Kasumi-1 (cell line): ENCODE data around the gene ZNF213.
"Not testable (repeated sequence)": the region's sequence is repeated elsewhere in the genome, so short reads cannot be mapped to it uniquely, and the experiment has no call there.

Experiments used
- DNase-seq, 2 experiments: peaks; one replicate each; lab custom pipeline; 2025; lab: John Stamatoyannopoulos, UW

The ZNF213 gene

DNA sequence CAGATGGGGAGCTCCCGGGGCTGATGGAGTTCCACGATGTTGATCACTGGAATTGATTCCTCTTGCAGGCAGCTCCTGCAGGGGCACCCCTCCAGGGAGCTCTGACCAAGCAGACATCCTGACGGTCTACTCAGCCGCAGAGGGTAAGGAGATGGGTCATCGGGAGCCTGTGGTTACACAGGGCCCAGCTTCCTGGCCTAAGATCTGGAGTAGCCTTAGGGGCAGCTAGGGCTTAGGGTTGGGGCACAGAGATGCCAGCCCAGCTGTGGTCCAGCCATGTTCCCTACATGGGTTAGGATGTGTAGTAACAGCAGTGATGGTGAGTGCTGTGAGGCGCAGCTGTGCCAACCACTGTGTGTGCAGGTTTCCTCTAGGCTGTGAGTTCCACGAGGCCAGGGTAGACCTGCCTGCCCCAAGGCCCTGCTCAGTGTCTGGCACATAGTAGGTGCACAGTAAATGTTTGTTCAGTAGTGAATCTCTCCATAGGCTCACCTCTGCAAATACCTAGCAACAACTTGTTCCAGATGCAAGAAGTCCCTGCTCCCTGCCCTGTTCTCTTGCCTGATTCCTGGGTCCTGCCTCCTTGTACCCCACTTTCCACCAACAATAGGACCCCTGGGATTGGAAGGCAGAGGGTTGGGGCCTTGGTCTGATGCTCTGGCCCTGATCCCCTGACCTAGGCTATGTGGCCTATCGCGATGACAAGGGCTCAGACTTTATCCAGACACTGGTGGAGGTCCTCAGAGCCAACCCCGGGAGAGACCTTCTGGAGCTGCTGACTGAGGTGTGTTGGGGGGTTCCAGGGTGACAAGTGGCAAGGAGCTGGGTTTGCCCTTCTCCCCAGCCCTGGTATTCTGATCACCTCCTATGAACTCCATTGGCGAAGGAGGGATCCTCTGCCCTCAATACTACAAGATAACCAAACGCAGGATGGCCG lies 13.7 kb downstream of the ZNF213 start:
- DNase-seq: no peak

- DNase-seq: no peak
Observed at GRCh38 chr16:3149193-3149530, 14.3 kb downstream of the ZNF213 start.

- peak in 1 of 2 experiments; percentile 33 for DNase-seq
Observed at GRCh38 chr16:3149630-3150345, 15.0 kb downstream of the ZNF213 start.

DNA sequence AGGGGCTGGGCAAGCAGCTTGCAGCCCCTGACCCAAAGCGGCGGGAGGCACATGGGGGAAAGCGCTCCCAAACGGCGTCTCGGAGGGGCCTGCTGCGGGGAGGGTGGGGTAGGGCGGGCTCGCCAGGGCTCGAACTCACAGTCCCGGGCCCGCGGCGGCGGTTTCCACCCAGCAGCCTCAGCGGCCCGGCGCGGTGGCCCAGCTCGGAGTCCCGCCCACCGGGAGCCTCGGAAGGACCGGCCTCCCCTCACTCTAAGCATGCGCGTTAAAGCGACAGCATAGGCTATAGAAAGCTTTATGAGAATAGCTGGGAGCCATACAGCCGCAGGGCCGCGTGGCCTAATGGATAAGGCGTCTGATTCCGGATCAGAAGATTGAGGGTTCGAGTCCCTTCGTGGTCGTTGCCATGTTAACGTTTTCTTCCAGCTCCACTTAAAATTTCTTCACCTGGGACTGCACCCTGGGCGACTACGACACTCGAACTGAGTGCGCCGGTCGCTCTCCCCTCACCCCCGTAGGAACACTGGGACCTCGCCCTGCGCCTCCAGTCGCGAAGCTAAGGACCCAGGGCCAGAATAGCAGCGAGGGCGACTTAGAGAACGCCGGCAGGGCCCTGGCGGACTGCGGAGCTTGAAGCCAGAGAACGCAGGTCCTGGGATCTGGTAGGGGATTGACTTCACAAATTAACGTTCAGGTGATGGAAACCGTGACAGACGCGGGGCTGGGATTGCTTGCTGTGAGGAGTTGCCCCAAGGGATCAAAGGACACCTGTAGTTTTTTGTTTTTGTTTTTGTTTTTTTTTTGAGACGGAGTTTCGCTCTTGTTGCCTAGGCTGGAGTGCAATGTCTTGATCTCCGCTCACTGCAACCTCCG lies 15.8 kb downstream of the ZNF213 start:
- DNase-seq: peak; percentile 65 to 74

GRCh38 chr16:3152027-3152276 lies 17.1 kb downstream of the ZNF213 start:
- DNase-seq: peak; percentile 28 to 35

GRCh38 chr16:3152277-3152990 lies 17.6 kb downstream of the ZNF213 start:
- peak; percentile 51 to 57 for DNase-seq

- no peak for DNase-seq
Observed at GRCh38 chr16:3152991-3153368, 18.2 kb downstream of the ZNF213 start.

GRCh38 chr16:3155181-3155580 lies 20.4 kb downstream of the ZNF213 start:
- DNase-seq: no peak

DNA sequence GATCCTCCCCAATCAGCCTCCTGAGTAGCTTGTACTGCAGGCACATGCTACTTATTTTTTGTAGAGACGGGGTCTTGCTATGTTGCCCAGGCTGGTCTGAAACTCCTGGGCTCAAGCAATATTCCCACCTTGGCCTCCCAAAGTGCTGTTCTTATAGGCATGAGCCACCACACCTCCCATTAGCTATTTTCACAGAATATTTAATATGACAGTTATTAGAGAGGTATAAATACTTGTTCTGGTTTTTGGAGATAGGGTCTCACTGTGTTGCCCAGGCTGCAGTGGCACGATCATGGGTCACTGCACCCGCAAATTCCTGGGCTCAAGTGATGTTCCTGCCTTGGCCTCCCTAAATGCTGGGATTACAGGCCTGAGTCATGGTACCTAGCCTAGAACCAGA lies 21.1 kb downstream of the ZNF213 start:
- DNase-seq: no peak

- peak; percentile 49 to 52 for DNase-seq
Observed at GRCh38 chr16:3157229-3158025, 22.6 kb downstream of the ZNF213 start.

DNA sequence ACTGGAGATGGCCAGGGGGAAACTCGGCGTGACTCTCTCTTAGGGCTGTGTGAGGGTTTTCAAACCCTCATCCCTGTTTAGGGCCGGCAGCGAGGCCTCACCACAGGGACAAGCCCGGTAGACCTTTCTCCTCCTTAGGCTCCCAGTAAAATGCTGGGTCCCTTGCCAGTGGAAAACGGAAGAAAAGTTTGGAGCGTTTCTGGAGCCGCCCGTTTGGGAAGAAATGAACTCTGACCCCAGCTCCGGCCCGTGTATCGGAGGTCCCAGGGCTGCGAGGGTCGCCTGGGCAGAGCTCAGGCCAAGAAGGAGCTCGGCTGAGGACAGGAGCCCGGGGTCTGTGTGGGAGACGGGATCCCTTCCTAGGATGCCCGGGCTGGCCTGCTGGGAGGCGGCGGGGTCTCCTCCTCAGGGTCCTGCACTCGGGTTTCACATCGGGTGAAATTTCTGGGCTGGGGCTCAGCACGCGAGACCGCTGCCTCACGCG lies 23.2 kb downstream of the ZNF213 start:
- DNase-seq: no peak

DNA sequence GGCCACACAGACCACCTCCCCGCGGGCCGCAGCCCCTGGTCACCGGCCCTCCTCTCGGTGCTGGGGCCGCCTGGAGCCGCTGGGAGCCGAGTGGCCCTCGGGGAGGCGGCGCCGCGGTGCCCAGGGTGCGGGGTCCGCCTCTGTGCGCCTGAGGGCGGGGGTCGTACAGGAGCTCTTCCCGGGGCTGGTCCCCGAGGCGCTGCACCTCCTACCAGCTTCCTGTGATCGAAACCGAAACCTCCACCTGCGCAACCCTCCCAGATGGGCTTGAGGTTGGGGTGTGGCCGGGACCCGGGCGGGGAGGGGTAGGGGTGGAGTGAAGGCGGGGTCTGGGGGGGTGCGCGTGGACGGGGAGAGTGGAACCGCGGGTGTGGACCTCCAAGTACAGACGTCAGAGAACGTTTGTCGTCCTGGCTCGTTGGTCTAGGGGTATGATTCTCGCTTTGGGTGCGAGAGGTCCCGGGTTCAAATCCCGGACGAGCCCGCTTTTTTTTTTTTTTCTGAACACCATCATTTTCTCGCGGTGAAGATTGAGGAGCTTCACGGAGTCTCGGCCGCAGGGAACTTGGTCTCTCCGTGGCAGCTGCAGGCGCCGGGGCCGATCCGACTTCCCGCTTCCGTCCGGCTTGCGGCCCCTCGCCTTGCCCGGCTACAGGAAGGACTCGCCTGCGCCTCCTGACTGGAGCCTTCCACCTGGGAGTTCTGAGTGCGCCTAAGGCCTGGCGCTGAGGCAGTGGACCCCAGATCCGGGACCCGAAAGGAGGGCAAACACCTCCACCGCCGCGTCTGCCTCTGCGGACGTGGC lies 23.9 kb downstream of the ZNF213 start:
- DNase-seq: peak; percentile 37 to 55

DNA sequence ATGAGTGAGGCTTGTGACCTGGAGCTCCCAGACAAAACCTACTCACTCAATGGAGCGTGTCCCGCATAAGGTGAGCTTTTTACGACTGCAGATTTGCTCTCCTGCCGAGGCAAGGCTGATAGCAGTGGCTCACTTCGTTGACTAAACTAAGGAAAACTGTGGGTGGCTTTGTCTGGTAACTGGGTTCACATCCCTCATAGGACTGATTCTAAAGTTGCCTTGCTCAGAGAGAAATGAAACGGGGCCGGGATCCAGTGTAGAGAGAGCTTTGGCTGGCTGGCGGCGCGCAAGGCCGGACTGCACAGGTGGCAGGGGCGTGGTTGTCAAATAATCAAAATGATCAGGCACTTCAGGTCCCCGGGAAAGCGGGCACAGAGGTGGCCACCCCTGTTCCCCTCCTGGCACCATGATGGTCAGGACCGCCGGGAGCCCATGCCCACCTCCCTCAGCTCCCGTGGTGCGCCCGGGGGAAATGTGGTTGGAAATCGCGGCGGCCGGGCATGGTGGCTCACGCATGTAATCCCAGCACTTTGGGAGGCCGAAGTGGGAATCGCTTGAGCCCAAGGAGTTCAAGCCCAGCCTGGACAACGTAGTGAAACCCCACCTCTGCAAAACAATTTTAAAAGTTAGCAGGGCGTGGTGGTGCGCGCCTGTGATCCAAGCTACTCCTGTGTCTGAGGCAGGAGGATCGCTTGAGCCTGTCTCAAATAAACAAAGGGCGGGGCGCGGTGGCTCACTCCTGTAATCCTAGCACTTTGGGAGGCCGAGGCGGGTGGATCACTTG lies 26.6 kb downstream of the ZNF213 start:
- DNase-seq: no peak

- no peak for DNase-seq
Observed at GRCh38 chr16:3164121-3164991, 29.5 kb downstream of the ZNF213 start.

- no peak for DNase-seq
Observed at GRCh38 chr16:3165111-3165822, 30.4 kb downstream of the ZNF213 start.

DNA sequence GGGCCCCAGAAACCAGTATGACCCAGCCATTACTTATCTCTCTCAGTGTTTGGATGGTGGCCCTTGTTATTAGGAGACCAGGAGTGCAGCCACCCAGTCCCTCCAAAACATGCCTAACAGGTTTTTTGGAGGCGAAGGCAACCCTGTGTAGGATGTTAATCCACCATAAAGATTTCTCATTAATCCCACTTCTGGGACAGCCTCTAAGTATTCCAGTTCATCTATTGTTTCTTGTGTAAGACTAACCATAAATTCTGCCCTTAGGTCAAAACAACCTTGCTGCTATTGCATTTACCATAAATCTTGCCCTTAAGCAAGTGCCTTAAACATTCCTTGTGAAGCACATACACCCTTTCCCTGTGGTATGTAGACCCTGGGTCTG lies 31.7 kb downstream of the ZNF213 start:
- DNase-seq: no peak

DNA sequence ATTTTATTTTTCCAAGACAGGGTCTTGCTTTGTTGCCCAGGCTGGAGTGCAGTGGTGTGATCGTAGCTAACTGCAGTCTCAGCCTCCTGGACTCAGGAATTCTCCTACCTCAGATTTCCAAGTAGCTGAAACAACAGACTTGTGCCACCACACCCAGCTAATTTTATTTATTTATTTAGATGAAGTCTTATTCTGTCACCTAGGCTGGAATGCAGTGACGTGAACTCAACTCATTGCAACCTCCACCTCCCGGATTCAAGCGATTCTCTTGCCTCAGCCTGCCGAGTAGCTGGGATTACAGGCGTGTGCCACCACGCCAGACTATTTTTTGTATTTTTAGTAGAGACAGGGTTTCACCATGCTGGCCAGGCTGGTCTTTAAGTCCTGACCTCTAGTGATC lies 33.9 kb downstream of the ZNF213 start:
- not testable (repeated sequence) for DNase-seq
